HG03457 (cell line): Measurements from ENCODE around the gene AFF3.

Experiments
- ATAC-seq: cut with Tn5 transposase; IDR thresholded peaks from one replicate; pipeline ENCODE4 v1.9.1; 2021; ENCODE audit warnings: moderate number of reproducible peaks; ENCODE audit not compliant: unreplicated experiment

Gene AFF3

GRCh38 chr2:99864561-99865553, 277.5 kb downstream of the AFF3 start:
- no peak for ATAC-seq

- no peak for ATAC-seq
Measured at GRCh38 chr2:99863903-99864270, 278.5 kb downstream of the AFF3 start.

- no peak for ATAC-seq
Measured at GRCh38 chr2:99863236-99863902, 279.0 kb downstream of the AFF3 start.

GRCh38 chr2:99862566-99862965, 279.8 kb downstream of the AFF3 start:
- ATAC-seq: no peak

GRCh38 chr2:99861376-99861760, 281.0 kb downstream of the AFF3 start:
- no peak for ATAC-seq

- no peak for ATAC-seq
Measured at GRCh38 chr2:99860720-99861375, 281.5 kb downstream of the AFF3 start.

- ATAC-seq: no peak
Measured at GRCh38 chr2:99858951-99859596, 283.3 kb downstream of the AFF3 start.

GRCh38 chr2:99857867-99858444, 284.4 kb downstream of the AFF3 start:
- ATAC-seq: no peak

- no peak for ATAC-seq
Measured at GRCh38 chr2:99857372-99857771, 285.0 kb downstream of the AFF3 start.

- no peak for ATAC-seq
Measured at GRCh38 chr2:99856119-99856518, 286.3 kb downstream of the AFF3 start.

- no peak for ATAC-seq
Measured at GRCh38 chr2:99854236-99854852, 288.0 kb downstream of the AFF3 start.

GRCh38 chr2:99852956-99853355, 289.4 kb downstream of the AFF3 start:
- ATAC-seq: no peak

GRCh38 chr2:99852376-99852934, 289.9 kb downstream of the AFF3 start:
- ATAC-seq: no peak

- ATAC-seq: no peak
Measured at GRCh38 chr2:99851811-99852210, 290.6 kb downstream of the AFF3 start.

GRCh38 chr2:99851089-99851488, 291.3 kb downstream of the AFF3 start:
- no peak for ATAC-seq

GRCh38 chr2:99850084-99850710, 292.2 kb downstream of the AFF3 start:
- no peak for ATAC-seq

GRCh38 chr2:99846462-99847107, 295.8 kb downstream of the AFF3 start:
- ATAC-seq: no peak

GRCh38 chr2:99845296-99845695, 297.1 kb downstream of the AFF3 start:
- no peak for ATAC-seq

- no peak for ATAC-seq
Measured at GRCh38 chr2:99842451-99842850, 299.9 kb downstream of the AFF3 start.
